ENCODE measurements around the gene HDAC10.
A peak's percentile ranks its signal among the peaks of the same experiment; 100 is the strongest.

The HDAC10 gene

GRCh38 chr22:50269970-50270665 is 19.1 kb upstream of the HDAC10 start, which contains the start of gene MAPK11:
TSS of gene MAPK11 (minus strand) at chr22:50270380. CDS start at chr22:50270292, 88 bp downstream.
- peak; percentile 52 to 66 for DNase-seq

- DNase-seq: peak in 1 of 2 experiments; percentile 15
These were observed 18.5 kb upstream of the HDAC10 start for GRCh38 chr22:50269573-50269969.

DNA sequence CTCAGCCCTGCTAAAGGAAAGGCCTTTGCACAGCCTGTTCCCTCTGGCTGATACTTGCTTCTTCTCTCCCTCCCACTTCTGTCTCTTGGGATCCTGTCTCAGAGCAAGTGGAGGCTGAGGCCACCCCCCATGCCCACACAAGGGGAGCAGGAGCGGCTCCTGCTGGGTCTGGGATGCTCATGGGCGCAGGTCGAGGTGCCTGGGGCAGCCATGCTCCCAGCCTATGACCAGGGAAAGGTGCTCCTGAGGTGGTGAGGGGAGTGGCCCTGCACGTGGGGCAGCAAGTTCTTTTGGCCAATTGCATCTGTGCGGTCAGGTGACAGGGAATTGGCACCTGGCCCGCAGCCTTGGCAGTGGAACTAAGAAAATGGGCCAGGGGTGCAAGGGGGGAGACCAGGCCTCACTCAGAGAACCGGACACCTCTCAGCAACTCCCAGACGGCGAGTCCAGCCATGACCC is 17.6 kb upstream of the HDAC10 start:
- DNase-seq: peak in 1 of 2 experiments; percentile 25

- no peak for DNase-seq
These were observed 16.7 kb upstream of the HDAC10 start for GRCh38 chr22:50267591-50268390.

DNA sequence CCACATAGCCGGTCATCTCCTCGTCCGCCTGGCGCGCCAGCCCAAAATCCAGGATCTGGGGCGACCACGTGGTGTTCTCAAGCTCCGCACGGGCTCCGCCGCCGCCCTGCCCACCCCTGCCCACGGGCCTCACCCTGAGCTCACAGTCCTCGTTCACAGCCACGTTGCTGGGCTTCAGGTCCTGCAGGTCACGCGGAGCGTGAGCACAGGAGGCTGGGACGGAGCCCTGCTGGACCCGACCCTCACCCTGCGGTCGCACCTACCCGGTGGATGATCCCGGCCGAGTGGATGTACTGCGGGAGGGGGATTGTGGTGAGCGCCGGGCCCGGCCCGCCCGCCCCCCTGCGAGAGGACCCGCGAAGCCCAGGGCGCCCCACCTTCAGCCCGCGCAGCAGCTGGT is 15.9 kb upstream of the HDAC10 start:
- no peak for DNase-seq

DNA sequence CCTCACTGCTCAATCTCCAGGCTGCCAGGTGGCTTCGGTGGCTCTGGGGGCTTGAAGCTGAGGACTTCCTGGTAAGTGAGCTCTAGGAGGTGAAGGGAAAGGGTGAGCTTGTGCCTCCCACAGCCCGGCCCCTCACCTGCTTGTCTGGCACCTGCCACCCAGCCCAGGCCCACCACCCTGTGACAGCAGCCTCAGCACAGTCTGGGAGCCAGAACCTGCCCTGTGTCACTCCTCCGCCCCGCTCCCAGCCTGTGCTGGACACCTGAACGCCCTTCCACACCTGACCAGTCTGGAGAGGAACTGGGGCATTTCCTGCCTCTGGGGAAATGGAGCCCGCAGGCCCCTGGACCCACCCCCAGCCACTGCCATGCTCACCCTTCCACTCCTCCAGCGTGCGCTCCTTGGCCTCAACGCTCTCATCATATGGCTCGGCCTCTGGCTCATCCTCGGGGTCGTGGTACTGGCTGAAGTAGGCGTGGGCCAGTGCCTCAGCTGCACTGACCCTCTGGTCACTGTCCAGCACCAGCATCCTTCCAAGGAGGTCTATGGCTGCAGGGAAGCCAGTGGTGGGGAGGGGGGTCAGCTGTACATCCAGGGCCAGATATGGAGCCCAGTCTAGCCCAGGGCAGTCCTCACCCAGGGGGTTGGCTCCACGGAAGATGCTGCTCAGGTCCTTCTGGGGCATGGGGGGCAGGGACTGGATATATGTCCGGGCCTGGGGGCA is 14.0 kb upstream of the HDAC10 start:
- no peak for DNase-seq

GRCh38 chr22:50264104-50264745 is 13.2 kb upstream of the HDAC10 start:
- no peak for DNase-seq

GRCh38 chr22:50262973-50263617 is 12.0 kb upstream of the HDAC10 start:
- no peak for DNase-seq

- peak in 1 of 2 experiments; percentile 35 for DNase-seq
These were observed 11.4 kb upstream of the HDAC10 start for GRCh38 chr22:50262460-50262911.

- DNase-seq: peak; percentile 48 to 66
These were observed 10.8 kb upstream of the HDAC10 start, which contains the start of gene MAPK12 for GRCh38 chr22:50261615-50262459. TSS of gene MAPK12 (minus strand) at chr22:50261683. CDS start at chr22:50261509, 174 bp downstream.

GRCh38 chr22:50260801-50261614 is 9.9 kb upstream of the HDAC10 start:
- peak in 1 of 2 experiments; percentile 52 for DNase-seq

GRCh38 chr22:50260434-50260800 is 9.4 kb upstream of the HDAC10 start:
- no peak for DNase-seq

- no peak for DNase-seq
These were observed 8.2 kb upstream of the HDAC10 start for GRCh38 chr22:50259302-50259701.

DNA sequence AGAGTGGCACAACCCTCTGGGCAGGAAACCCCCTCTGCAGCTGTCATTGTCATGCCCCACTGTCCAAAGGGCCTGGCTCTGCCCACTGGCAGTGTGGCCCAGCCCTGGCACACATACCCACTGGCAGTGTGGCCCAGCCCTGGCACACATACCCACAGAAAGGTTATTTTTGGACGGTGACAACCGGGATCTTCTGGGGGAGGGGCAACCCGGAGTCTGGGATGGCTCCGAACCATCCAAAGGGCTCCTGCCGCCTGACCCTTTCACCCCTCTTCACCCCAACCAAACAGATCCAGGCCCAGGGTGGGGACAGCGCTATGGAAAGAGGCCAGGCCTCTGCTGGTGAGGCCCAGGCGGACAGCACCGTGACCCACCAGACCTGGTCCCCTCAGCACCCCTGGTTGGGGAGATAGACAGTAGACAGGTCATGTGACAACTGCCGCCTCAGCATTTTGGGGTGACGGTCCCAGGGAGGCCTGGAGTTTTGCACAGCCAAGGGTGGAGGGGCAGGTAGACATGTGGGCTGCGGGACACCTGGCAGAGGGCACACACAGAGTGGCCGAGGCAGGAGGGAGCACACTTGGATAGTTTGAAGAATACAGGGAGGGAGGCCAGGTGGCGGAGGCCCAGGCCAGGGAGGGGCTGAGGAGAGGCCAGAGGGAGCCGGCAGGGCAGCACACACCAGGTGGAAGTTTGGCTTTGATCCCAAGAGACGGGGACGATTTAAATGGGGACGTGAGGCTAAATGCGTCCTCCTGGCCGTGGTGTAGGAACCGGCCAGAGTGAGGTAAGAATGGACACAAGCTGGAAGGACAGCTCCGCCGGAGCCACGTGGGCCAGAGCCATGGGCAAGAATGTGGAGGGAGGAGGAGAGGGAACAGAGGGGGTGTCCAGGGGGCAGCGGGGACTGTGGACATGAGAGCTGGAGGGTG is 7.6 kb upstream of the HDAC10 start:
- DNase-seq: no peak

- DNase-seq: no peak
These were observed 6.6 kb upstream of the HDAC10 start for GRCh38 chr22:50257451-50258360.

DNA sequence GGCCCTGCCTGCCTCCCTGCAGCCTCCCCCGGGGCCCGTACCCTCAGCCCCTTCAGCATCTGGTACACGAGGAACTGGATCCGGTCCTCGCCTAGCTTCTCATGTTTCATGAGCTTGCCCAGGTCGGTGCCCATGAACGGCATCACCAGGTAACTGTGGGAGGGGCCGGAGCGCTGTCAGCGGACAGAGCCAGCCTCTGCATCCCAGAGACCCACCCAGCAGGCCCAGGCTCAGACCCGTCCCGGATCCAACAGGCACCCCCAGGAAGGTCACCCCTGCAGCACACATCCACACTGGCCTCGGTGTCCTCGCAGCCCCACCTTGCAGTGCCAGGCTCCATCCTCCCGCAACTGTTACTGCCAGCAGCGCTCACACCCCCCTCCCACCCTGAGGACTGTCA is 6.0 kb upstream of the HDAC10 start:
- no peak for DNase-seq

- DNase-seq: no peak
These were observed 5.3 kb upstream of the HDAC10 start for GRCh38 chr22:50256258-50256862.

- DNase-seq: no peak
These were observed 4.5 kb upstream of the HDAC10 start for GRCh38 chr22:50255607-50256006.

Measured in SHP77 (cell line).